ENCODE measurements around the gene MSRB1.

The MSRB1 gene

DNA sequence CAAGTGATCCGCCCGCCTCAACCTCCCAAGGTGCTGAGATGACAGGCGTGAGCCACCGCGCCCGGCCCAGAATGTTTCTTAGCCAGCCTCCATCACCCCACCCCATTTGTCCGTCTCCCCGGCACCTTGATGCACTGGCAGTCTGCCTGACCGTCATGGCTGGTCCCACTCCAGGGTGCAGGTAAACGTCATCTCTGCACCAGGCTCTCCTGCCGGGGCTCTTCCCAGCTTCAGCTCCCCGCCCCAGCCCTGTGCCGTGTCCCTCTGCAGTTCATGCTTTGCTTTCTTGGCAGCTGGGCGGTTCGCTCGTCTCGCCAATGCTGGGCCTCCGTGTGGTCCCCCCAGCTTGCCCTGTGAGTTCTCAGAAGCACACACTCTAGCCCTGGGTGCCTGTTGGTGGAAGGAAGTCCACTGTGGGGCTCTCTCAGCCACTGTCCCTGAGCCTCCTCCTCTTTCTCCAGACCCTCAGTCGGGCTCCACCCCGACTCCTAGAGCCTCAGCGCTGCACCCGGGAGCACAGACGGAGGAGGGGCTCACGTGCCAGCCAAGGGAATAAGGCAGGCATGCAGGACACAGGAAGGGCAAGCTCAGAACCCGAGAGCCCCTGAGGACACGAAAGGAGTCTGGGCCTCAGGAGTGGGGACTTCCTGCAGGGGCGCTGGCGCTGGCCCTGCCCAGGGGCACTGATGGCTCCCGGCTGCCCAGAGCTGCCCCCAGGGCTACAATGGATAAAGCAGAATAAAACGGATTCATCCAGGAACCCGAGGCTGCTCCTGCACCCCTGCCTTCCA, 36.7 kb downstream of the MSRB1 start:
- H3K4me1 ChIP-seq (ENCODE audit: control insufficient read depth, low read length): peaks cover 10% of the 10 kb centered on the region
- H3K79me2 ChIP-seq (ENCODE audit: control insufficient read depth, low read length): no peaks in the 10 kb centered on the region
- no peaks in the 10 kb centered on the region for H3K9me2 ChIP-seq (replicated peaks; ENCODE audit: control insufficient read depth, low read length)
- H3F3A ChIP-seq (ENCODE audit: control insufficient read depth, insufficient read depth): no peaks in the 10 kb centered on the region
- H3K27me3 ChIP-seq (ENCODE audit: control insufficient read depth, low read length): no peaks in the 10 kb centered on the region
- H3K4me2 ChIP-seq (ENCODE audit: low read length): no peak overlapping the region
- H4K20me1 ChIP-seq (ENCODE audit: control insufficient read depth, insufficient read depth, low read depth, low read length): no peaks in the 10 kb centered on the region
- TF ChIP-seq EZH2phosphoT487 (IDR thresholded peaks at IDR 0.05; ENCODE audit: borderline replicate concordance, low read length) (no peak), CTCF (IDR thresholded peaks at IDR 0.05; ENCODE audit: low read depth, low read length, poor library complexity, severe bottlenecking) (no peak)
- no peak overlapping the region for H3K4me3 ChIP-seq (ENCODE audit: low read length)
- H3K36me3 ChIP-seq (ENCODE audit: control insufficient read depth, low read length): no peaks in the 10 kb centered on the region
- no peak overlapping the region for H3K27ac ChIP-seq (ENCODE audit: low read depth, low read length)
- no peaks in the 10 kb centered on the region for H3K9me3 ChIP-seq (ENCODE audit: control insufficient read depth, insufficient read depth, low read length)

DNA sequence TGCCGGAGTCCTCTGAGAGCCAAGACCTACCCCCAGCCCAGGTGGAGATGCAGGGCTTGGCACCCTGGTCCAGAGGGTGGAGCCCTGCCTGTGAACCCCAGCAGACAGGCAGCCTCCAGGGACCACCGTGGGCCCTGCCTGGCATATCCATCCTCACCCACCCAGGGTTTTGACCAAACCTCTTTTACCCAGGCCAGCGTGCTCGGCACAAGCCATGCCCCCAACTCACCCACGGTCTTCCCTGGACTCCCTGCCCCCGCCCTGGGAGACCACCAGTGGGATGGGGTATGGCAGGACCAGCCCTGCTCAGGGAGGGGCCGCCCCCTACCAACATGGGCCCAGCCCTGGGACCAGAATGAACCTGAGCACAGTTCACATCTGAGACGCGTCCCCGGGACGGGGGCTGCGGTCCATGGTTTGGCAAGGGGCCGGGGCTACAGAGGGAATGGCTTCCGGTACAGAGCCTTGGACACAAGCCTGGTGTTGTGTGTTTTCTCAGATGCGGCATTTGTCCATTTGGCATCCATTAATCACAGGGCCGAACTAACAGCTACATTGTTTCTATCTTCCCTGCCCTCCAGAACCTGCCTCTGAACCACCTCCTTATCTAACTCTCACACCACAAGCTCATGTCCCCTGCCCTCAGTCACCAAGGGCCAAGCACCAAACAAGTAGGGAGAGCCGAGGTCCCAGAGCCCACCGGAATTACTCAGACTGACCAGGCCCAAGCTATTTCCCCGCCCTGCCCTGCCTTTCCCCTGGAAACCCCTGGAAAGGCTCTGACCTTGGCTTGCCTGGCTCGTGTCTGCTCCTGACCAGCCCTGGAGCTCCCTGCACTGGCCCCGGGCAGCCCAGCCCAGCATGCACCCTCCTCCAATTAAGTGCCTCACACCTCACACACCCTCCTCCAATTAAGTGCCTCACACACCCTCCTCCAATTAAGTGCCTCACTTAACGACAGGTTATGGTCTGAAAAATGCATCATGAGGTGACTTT, 38.9 kb downstream of the MSRB1 start:
- no peaks in the 10 kb centered on the region for H3K9me3 ChIP-seq (ENCODE audit: control insufficient read depth, insufficient read depth, low read length)
- no peak for TF ChIP-seq EZH2phosphoT487 (IDR thresholded peaks at IDR 0.05; ENCODE audit: borderline replicate concordance, low read length)
- no peak for TF ChIP-seq CTCF (IDR thresholded peaks at IDR 0.05; ENCODE audit: low read depth, low read length, poor library complexity, severe bottlenecking)
- H3K4me1 ChIP-seq (ENCODE audit: control insufficient read depth, low read length): peaks cover 10% of the 10 kb centered on the region
- H3K36me3 ChIP-seq (ENCODE audit: control insufficient read depth, low read length): no peaks in the 10 kb centered on the region
- H3K4me3 ChIP-seq (ENCODE audit: low read length): no peak overlapping the region
- H3K4me2 ChIP-seq (ENCODE audit: low read length): no peak overlapping the region
- no peak overlapping the region for H3K27ac ChIP-seq (ENCODE audit: low read depth, low read length)
- H3F3A ChIP-seq (ENCODE audit: control insufficient read depth, insufficient read depth): no peaks in the 10 kb centered on the region
- H3K79me2 ChIP-seq (ENCODE audit: control insufficient read depth, low read length): no peaks in the 10 kb centered on the region
- no peaks in the 10 kb centered on the region for H4K20me1 ChIP-seq (ENCODE audit: control insufficient read depth, insufficient read depth, low read depth, low read length)
- H3K27me3 ChIP-seq (ENCODE audit: control insufficient read depth, low read length): no peaks in the 10 kb centered on the region
- H3K9me2 ChIP-seq (replicated peaks; ENCODE audit: control insufficient read depth, low read length): no peaks in the 10 kb centered on the region

GRCh38 chr16:1903220-1903574, 39.8 kb downstream of the MSRB1 start:
- Histone ChIP-seq H4K20me1 (ENCODE audit: control insufficient read depth, insufficient read depth, low read depth, low read length) (no peaks in the 10 kb centered on the region), H3K9me2 (replicated peaks; ENCODE audit: control insufficient read depth, low read length) (no peaks in the 10 kb centered on the region), H3K27ac (ENCODE audit: low read depth, low read length) (no peak overlapping the region), H3K36me3 (ENCODE audit: control insufficient read depth, low read length) (no peaks in the 10 kb centered on the region), H3K4me2 (ENCODE audit: low read length) (no peak overlapping the region), H3K4me3 (ENCODE audit: low read length) (no peak overlapping the region), H3F3A (ENCODE audit: control insufficient read depth, insufficient read depth) (no peaks in the 10 kb centered on the region), H3K27me3 (ENCODE audit: control insufficient read depth, low read length) (no peaks in the 10 kb centered on the region), H3K9me3 (ENCODE audit: control insufficient read depth, insufficient read depth, low read length) (no peaks in the 10 kb centered on the region), H3K4me1 (ENCODE audit: control insufficient read depth, low read length) (peaks cover 10% of the 10 kb centered on the region), H3K79me2 (ENCODE audit: control insufficient read depth, low read length) (no peaks in the 10 kb centered on the region)
- TF ChIP-seq CTCF (IDR thresholded peaks at IDR 0.05; ENCODE audit: low read depth, low read length, poor library complexity, severe bottlenecking) (no peak), EZH2phosphoT487 (IDR thresholded peaks at IDR 0.05; ENCODE audit: borderline replicate concordance, low read length) (no peak)

Measured in DOHH2 (cell line).